Measurements from ENCODE around the gene PEX11G.

PEX11G gene

GRCh38 chr19:7492558-7492957 is 3.7 kb upstream of the PEX11G start:
- DNase-seq, result no peak

- no peak for DNase-seq
Observed at GRCh38 chr19:7492142-7492541, 3.3 kb upstream of the PEX11G start.

- no peak for DNase-seq
Observed at GRCh38 chr19:7489609-7490044, 792 bp upstream of the PEX11G start.

GRCh38 chr19:7486923-7487322 is 1.9 kb downstream of the PEX11G start:
- DNase-seq, result no peak

GRCh38 chr19:7483720-7484201 is 5.1 kb downstream of the PEX11G start:
- DNase-seq, result no peak

- DNase-seq, result no peak
Observed at GRCh38 chr19:7482584-7483439, 6.0 kb downstream of the PEX11G start.

- DNase-seq, result no peak
Observed at GRCh38 chr19:7480970-7481255, 7.9 kb downstream of the PEX11G start.

GRCh38 chr19:7480222-7480969 is 8.4 kb downstream of the PEX11G start:
- no peak for DNase-seq

GRCh38 chr19:7478843-7479227 is 10.0 kb downstream of the PEX11G start:
- DNase-seq, result no peak

GRCh38 chr19:7478173-7478842 is 10.5 kb downstream of the PEX11G start:
- DNase-seq, result no peak

GRCh38 chr19:7477758-7478157 is 11.1 kb downstream of the PEX11G start:
- no peak for DNase-seq

GRCh38 chr19:7476777-7477494 is 11.9 kb downstream of the PEX11G start:
- no peak for DNase-seq

- DNase-seq, result no peak
Observed at GRCh38 chr19:7476241-7476640, 12.6 kb downstream of the PEX11G start.

GRCh38 chr19:7475665-7476064 is 13.2 kb downstream of the PEX11G start:
- no peak for DNase-seq

GRCh38 chr19:7471696-7472615 is 16.9 kb downstream of the PEX11G start:
- no peak for DNase-seq

- no peak for DNase-seq
Observed at GRCh38 chr19:7470540-7471305, 18.1 kb downstream of the PEX11G start.

- DNase-seq, result no peak
Observed at GRCh38 chr19:7469669-7470285, 19.1 kb downstream of the PEX11G start.

- no peak for DNase-seq
Observed at GRCh38 chr19:7468840-7469239, 20.0 kb downstream of the PEX11G start.

- no peak for DNase-seq
Observed at GRCh38 chr19:7467009-7467989, 21.5 kb downstream of the PEX11G start.

All from activated CD4-positive, CD25-positive, alpha-beta regulatory T cell (primary cell).